Tibial nerve (tissue), 4 donors: Measurements from ENCODE around the gene NGFR. TPM values are rescaled to one million over a fixed set of nuclear protein-coding genes. Genes with fewer than 3 reads are reported as not detected.
A peak's percentile ranks its signal among the peaks of the same experiment; 100 is the strongest.
"Not testable (repeated sequence)": the region's sequence is repeated elsewhere in the genome, so short reads cannot be mapped to it uniquely, and the experiment has no call there.

ENCODE experiments used
- DNase-seq, 2 donors: peaks; one replicate each; pipeline ENCODE4 v3.0.0-alpha.2; 2019; ENCODE audit warnings: low spot score in 2 of 2
- H3K27ac ChIP-seq, 4 donors: fragments of 200-600 bp; sonication (generic) in 3 of 4; one replicate each; pipeline ENCODE4 v1.5.1; 2017 to 2019; ENCODE audit warnings: mild to moderate bottlenecking in 1 of 4
- H3K27me3 ChIP-seq, 2 donors: fragments of 200-600 bp; sonication (generic) in 1 of 2; one replicate each; pipeline versions ENCODE4 v1.5.1 to v1.6.0; 2017 to 2019
- H3K36me3 ChIP-seq, 3 donors: fragments of 200-600 bp; sonication (generic); one replicate each; pipeline ENCODE4 v1.5.1; 2018 to 2019
- H3K4me1 ChIP-seq, 4 donors: fragments of 200-600 bp; sonication (generic) in 3 of 4; one replicate each; pipeline ENCODE4 v1.5.1; 2017 to 2019
- H3K4me3 ChIP-seq, 4 donors: fragments of 200-600 bp; sonication (generic) in 3 of 4; one replicate each; pipeline ENCODE4 v1.5.1; 2017 to 2019; ENCODE audit warnings: mild to moderate bottlenecking in 1 of 4, moderate library complexity in 1 of 4
- H3K9me3 ChIP-seq, 4 donors: fragments of 200-600 bp; sonication (generic) in 3 of 4; one replicate each; pipeline ENCODE4 v1.5.1; 2017 to 2019
- CTCF ChIP-seq, 5 experiments: fragments of 200-600 bp in 3 of 5; fragments of 450-650 bp in 2 of 5; sonication (generic) in 3 of 5; IDR thresholded peaks; one replicate each; pipeline ENCODE4 v1.5.1; 2016 to 2019; ENCODE audit warnings: antibody characterized with exemption in 5 of 5, mild to moderate bottlenecking in 3 of 5, moderate library complexity in 2 of 5
- EP300 ChIP-seq, 2 donors: sonication (generic); formaldehyde crosslinking; IDR thresholded peaks; one replicate each; pipeline ENCODE4 v1.6.1; 2017; ENCODE audit warnings: antibody characterized with exemption in 2 of 2, mild to moderate bottlenecking in 1 of 2
- POLR2A ChIP-seq, 2 donors: fragments of 450-650 bp; IDR thresholded peaks; one replicate each; pipeline ENCODE4 v1.6.1; 2017; ENCODE audit warnings: antibody characterized with exemption in 2 of 2, mild to moderate bottlenecking in 2 of 2, moderate library complexity in 2 of 2
- WGBS, 2 donors: methylation state at CpG; one replicate each; pipeline ENCODE4 v1.1.5; 2018; 5-methylcytosine and 5-hydroxymethylcytosine counted together
- total RNA-seq, 4 donors: library from RNA; depleted of rRNA; stranded (reverse); fragments of >200 nt; gene quantifications; one replicate each; pipeline ENCODE4 v1.1.0, GENCODE V29; 2016

NGFR gene
- total RNA-seq, 4 donors from 2014 or later, result 205 to 279 (median 238) TPM

- Histone ChIP-seq H3K36me3 (no peaks in the 10 kb centered on the region), H3K27ac (peak overlapping the region in 2 of 4 donors; percentile 1 to 37), H3K27me3 (no peaks in the 10 kb centered on the region), H3K4me1 (peaks cover 0 to 37% (median 24%) of the 10 kb centered on the region in 4 donors), H3K9me3 (no peaks in the 10 kb centered on the region), H3K4me3 (no peak overlapping the region)
- TF ChIP-seq POLR2A (IDR thresholded peaks at IDR 0.05), result no peak
- TF ChIP-seq CTCF (IDR thresholded peaks at IDR 0.05), result no peak
- no peak for TF ChIP-seq EP300 (IDR thresholded peaks at IDR 0.05)
- DNase-seq, result no peak
- WGBS, 2 donors, result 51 to 61% methylated on average over 8 of the region's 12 CpGs
Observed at GRCh38 chr17:49548051-49548505, 53.0 kb downstream of the NGFR start.

- H3K9me3 ChIP-seq, result no peaks in the 10 kb centered on the region
- DNase-seq, result peak in 1 of 2 donors; percentile 62
- no peaks in the 10 kb centered on the region for H3K27me3 ChIP-seq
- H3K27ac ChIP-seq, result no peak overlapping the region
- no peak overlapping the region for H3K4me3 ChIP-seq
- peaks cover 0 to 37% (median 24%) of the 10 kb centered on the region in 4 donors for H3K4me1 ChIP-seq
- 74 to 77% methylated on average over 8 of the region's 8 CpGs for WGBS, 2 donors
- no peak for TF ChIP-seq EP300 (IDR thresholded peaks at IDR 0.05)
- TF ChIP-seq POLR2A (IDR thresholded peaks at IDR 0.05), result no peak
- TF ChIP-seq CTCF (IDR thresholded peaks at IDR 0.05), result peak; percentile 24 to 73 (median 50)
- H3K36me3 ChIP-seq, result no peaks in the 10 kb centered on the region
Observed at GRCh38 chr17:49548506-49549310, 53.6 kb downstream of the NGFR start.

GRCh38 chr17:49549311-49549605 lies 54.2 kb downstream of the NGFR start:
- H3K27me3 ChIP-seq, result no peaks in the 10 kb centered on the region
- H3K27ac ChIP-seq, result no peak overlapping the region
- no peaks in the 10 kb centered on the region for H3K36me3 ChIP-seq
- DNase-seq, result no peak
- peaks cover 0 to 37% (median 24%) of the 10 kb centered on the region in 4 donors for H3K4me1 ChIP-seq
- no peaks in the 10 kb centered on the region for H3K9me3 ChIP-seq
- WGBS, 2 donors, result 93% methylated on average over 6 of the region's 6 CpGs
- no peak overlapping the region for H3K4me3 ChIP-seq
- TF ChIP-seq EP300 (IDR thresholded peaks at IDR 0.05), result no peak
- no peak for TF ChIP-seq POLR2A (IDR thresholded peaks at IDR 0.05)
- TF ChIP-seq CTCF (IDR thresholded peaks at IDR 0.05), result no peak

- Histone ChIP-seq H3K4me1 (peaks cover 0 to 38% (median 24%) of the 10 kb centered on the region in 4 donors), H3K4me3 (no peak overlapping the region), H3K27me3 (no peaks in the 10 kb centered on the region), H3K27ac (no peak overlapping the region), H3K36me3 (no peaks in the 10 kb centered on the region), H3K9me3 (no peaks in the 10 kb centered on the region)
- WGBS, 2 donors, result 89 to 91% methylated on average over 20 of the region's 20 CpGs
- DNase-seq, result no peak
- no peak for TF ChIP-seq CTCF (IDR thresholded peaks at IDR 0.05)
- TF ChIP-seq EP300 (IDR thresholded peaks at IDR 0.05), result no peak
- no peak for TF ChIP-seq POLR2A (IDR thresholded peaks at IDR 0.05)
Observed at GRCh38 chr17:49549691-49550678, 54.9 kb downstream of the NGFR start.

- not testable (repeated sequence) for H3K27me3 ChIP-seq, H3K9me3 ChIP-seq, H3K27ac ChIP-seq, DNase-seq, H3K4me3 ChIP-seq, H3K36me3 ChIP-seq
- H3K4me1 ChIP-seq, result peaks cover 0 to 45% (median 25%) of the 10 kb centered on the region in 4 donors
- WGBS, 2 donors, result 95% methylated on average over 9 of the region's 9 CpGs
Observed at GRCh38 chr17:49550764-49551163, 55.7 kb downstream of the NGFR start.
